Measurements from ENCODE around the gene ENTREP3.

GRCh38 chr1:155266553-155266952, 11.3 kb upstream of the ENTREP3 start:
- no peak for TF ChIP-seq CTCF (conservative IDR thresholded peaks at IDR 0.05)
- no peak for TF ChIP-seq ZFX (IDR thresholded peaks at IDR 0.05)

All from C4-2B (cell line).